GM23338 (cell line): ENCODE measurements around the gene TAF1B. TPM values are rescaled to one million over a fixed set of nuclear protein-coding genes. Genes with fewer than 3 reads are reported as not detected.

Experiments used
- ATAC-seq: fragments of 200-7000 bp; cut with Tn5 transposase; 3 replicates; pipeline ENCODE4 v1.9.1; 2020
- DNase-seq: peaks from one replicate; pipeline ENCODE4 v3.0.0-alpha.2; 2015; ENCODE audit warnings: low spot score
- H2AFZ ChIP-seq: fragments of 200-600 bp; sonication (generic); 2 replicates; pipeline ENCODE4 v1.8.0; 2016; ENCODE audit warnings: antibody characterized with exemption, mild to moderate bottlenecking, moderate library complexity
- H3F3A ChIP-seq: fragments of 200-600 bp; sonication (generic); replicated peaks from 2 replicates; pipeline ENCODE4 v1.8.0; 2017; ENCODE audit warnings: antibody characterized with exemption, mixed run types, low read depth
- H3K27ac ChIP-seq: fragments of 200-600 bp; sonication (generic); 2 replicates; pipeline ENCODE4 v1.6.1; 2016; ENCODE audit warnings: low read depth
- H3K27me3 ChIP-seq: fragments of 200-600 bp; sonication (generic); 2 replicates; pipeline ENCODE4 v1.8.0; 2016; ENCODE audit warnings: mild to moderate bottlenecking, mixed run types, moderate library complexity; ENCODE audit not compliant: insufficient read depth
- H3K36me3 ChIP-seq: fragments of 200-600 bp; sonication (generic); 2 replicates; pipeline ENCODE4 v1.8.0; 2016; ENCODE audit warnings: mild to moderate bottlenecking; ENCODE audit not compliant: insufficient read depth
- H3K4me1 ChIP-seq: fragments of 200-600 bp; sonication (generic); 2 replicates; pipeline ENCODE4 v1.8.0; 2016; ENCODE audit warnings: mild to moderate bottlenecking, moderate library complexity; ENCODE audit not compliant: insufficient read depth
- H3K4me2 ChIP-seq: fragments of 200-600 bp; sonication (generic); 2 replicates; pipeline ENCODE4 v1.7.1; 2017; ENCODE audit warnings: mixed run types
- H3K4me3 ChIP-seq: fragments of 200-600 bp; sonication (generic); 2 replicates; pipeline ENCODE4 v1.6.1; 2016; ENCODE audit warnings: mixed run types
- H3K79me2 ChIP-seq: fragments of 200-600 bp; sonication (generic); replicated peaks from 2 replicates; pipeline ENCODE4 v1.8.0; 2017; ENCODE audit warnings: mild to moderate bottlenecking; ENCODE audit not compliant: insufficient read depth
- H3K9me2 ChIP-seq: fragments of 200-600 bp; sonication (generic); 2 replicates; pipeline ENCODE4 v1.8.0; 2017; ENCODE audit not compliant: insufficient read depth
- H4K20me1 ChIP-seq: fragments of 200-600 bp; sonication (generic); replicated peaks from 2 replicates; pipeline ENCODE4 v1.8.0; 2017; ENCODE audit warnings: mild to moderate bottlenecking; ENCODE audit not compliant: insufficient read depth
- H3K27ac Mint-ChIP-seq: 2 replicates; pipeline ENCODE4 v1.8.0; 2020; ENCODE audit warnings: inconsistent platforms, mild to moderate bottlenecking, moderate library complexity, mixed read lengths
- H3K27me3 Mint-ChIP-seq: 3 replicates; pipeline ENCODE4 v1.8.0; 2022; ENCODE audit warnings: low read depth, mild to moderate bottlenecking, moderate library complexity, mixed read lengths, inconsistent platforms; ENCODE audit not compliant: insufficient read depth, poor library complexity
- H3K36me3 Mint-ChIP-seq: 3 replicates; pipeline ENCODE4 v1.8.0; 2021; ENCODE audit warnings: low read depth, mild to moderate bottlenecking, inconsistent platforms, moderate library complexity, mixed read lengths
- H3K4me1 Mint-ChIP-seq: 3 replicates; pipeline ENCODE4 v1.8.0; 2020; ENCODE audit warnings: mild to moderate bottlenecking, inconsistent platforms, mixed read lengths
- H3K4me3 Mint-ChIP-seq: 3 replicates; pipeline ENCODE4 v1.8.0; 2021; ENCODE audit warnings: moderate library complexity, mild to moderate bottlenecking, inconsistent platforms, mixed read lengths
- H3K9me3 Mint-ChIP-seq: 3 replicates; pipeline ENCODE4 v1.8.0; 2020; ENCODE audit warnings: moderate library complexity, mild to moderate bottlenecking, inconsistent platforms, mixed read lengths
- NANOG ChIP-seq: IDR thresholded peaks from 2 replicates; pipeline ENCODE4 v1.6.1; 2016; ENCODE audit warnings: antibody characterized with exemption, borderline replicate concordance
- POLR2AphosphoS5 ChIP-seq: IDR thresholded peaks from 2 replicates; pipeline ENCODE4 v1.6.1; 2016; ENCODE audit warnings: antibody characterized with exemption, low read depth
- polyA plus RNA-seq: library from polyadenylated mRNA; unstranded; fragments of >200 nt; fragmentation: Nextera tagmentation; extraction: Ambion mirVana; gene quantifications from 2 replicates; pipeline ENCODE4 v1.2.1, GENCODE V29; 2016
- total RNA-seq: library from RNA; depleted of rRNA; stranded (reverse); fragments of >200 nt; shearing (Covaris generic); gene quantifications from 2 replicates; pipeline ENCODE4 v1.2.3, GENCODE V29; 2014
- TF ChIP-seq, protein P1 (sequence below): IDR thresholded peaks from 2 replicates; pipeline ENCODE4 v1.6.1; 2016; ENCODE audit warnings: antibody characterized with exemption
- TF ChIP-seq, protein P2 (sequence below): fragments of 250-450 bp; sonication (Bioruptor Pico); IDR thresholded peaks from 2 replicates; pipeline ENCODE4 v1.5.0; 2020; ENCODE audit warnings: mild to moderate bottlenecking, moderate library complexity

The TAF1B gene
- total and polyA plus RNA-seq, 2 experiments from 2014 or later = 22.2 to 28.9 TPM

DNA sequence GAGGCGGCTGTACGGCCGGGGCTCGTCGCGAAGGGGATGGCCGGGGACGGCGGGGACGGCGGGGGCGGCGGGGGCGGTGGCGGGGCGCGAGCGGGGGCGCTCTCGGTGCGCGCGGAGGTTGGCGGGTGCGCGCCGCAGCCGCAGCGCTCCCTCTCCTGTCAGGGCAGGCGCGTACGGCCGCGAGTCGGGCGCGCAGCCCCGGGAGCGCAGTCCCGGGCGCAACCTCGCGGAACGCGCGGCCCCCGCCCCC lies 107.9 kb downstream of the TAF1B start (continued):
- TF ChIP-seq, protein P1, sequence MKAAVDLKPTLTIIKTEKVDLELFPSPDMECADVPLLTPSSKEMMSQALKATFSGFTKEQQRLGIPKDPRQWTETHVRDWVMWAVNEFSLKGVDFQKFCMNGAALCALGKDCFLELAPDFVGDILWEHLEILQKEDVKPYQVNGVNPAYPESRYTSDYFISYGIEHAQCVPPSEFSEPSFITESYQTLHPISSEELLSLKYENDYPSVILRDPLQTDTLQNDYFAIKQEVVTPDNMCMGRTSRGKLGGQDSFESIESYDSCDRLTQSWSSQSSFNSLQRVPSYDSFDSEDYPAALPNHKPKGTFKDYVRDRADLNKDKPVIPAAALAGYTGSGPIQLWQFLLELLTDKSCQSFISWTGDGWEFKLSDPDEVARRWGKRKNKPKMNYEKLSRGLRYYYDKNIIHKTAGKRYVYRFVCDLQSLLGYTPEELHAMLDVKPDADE = no peak
- TF ChIP-seq NANOG = no peak
- TF ChIP-seq, protein P2, sequence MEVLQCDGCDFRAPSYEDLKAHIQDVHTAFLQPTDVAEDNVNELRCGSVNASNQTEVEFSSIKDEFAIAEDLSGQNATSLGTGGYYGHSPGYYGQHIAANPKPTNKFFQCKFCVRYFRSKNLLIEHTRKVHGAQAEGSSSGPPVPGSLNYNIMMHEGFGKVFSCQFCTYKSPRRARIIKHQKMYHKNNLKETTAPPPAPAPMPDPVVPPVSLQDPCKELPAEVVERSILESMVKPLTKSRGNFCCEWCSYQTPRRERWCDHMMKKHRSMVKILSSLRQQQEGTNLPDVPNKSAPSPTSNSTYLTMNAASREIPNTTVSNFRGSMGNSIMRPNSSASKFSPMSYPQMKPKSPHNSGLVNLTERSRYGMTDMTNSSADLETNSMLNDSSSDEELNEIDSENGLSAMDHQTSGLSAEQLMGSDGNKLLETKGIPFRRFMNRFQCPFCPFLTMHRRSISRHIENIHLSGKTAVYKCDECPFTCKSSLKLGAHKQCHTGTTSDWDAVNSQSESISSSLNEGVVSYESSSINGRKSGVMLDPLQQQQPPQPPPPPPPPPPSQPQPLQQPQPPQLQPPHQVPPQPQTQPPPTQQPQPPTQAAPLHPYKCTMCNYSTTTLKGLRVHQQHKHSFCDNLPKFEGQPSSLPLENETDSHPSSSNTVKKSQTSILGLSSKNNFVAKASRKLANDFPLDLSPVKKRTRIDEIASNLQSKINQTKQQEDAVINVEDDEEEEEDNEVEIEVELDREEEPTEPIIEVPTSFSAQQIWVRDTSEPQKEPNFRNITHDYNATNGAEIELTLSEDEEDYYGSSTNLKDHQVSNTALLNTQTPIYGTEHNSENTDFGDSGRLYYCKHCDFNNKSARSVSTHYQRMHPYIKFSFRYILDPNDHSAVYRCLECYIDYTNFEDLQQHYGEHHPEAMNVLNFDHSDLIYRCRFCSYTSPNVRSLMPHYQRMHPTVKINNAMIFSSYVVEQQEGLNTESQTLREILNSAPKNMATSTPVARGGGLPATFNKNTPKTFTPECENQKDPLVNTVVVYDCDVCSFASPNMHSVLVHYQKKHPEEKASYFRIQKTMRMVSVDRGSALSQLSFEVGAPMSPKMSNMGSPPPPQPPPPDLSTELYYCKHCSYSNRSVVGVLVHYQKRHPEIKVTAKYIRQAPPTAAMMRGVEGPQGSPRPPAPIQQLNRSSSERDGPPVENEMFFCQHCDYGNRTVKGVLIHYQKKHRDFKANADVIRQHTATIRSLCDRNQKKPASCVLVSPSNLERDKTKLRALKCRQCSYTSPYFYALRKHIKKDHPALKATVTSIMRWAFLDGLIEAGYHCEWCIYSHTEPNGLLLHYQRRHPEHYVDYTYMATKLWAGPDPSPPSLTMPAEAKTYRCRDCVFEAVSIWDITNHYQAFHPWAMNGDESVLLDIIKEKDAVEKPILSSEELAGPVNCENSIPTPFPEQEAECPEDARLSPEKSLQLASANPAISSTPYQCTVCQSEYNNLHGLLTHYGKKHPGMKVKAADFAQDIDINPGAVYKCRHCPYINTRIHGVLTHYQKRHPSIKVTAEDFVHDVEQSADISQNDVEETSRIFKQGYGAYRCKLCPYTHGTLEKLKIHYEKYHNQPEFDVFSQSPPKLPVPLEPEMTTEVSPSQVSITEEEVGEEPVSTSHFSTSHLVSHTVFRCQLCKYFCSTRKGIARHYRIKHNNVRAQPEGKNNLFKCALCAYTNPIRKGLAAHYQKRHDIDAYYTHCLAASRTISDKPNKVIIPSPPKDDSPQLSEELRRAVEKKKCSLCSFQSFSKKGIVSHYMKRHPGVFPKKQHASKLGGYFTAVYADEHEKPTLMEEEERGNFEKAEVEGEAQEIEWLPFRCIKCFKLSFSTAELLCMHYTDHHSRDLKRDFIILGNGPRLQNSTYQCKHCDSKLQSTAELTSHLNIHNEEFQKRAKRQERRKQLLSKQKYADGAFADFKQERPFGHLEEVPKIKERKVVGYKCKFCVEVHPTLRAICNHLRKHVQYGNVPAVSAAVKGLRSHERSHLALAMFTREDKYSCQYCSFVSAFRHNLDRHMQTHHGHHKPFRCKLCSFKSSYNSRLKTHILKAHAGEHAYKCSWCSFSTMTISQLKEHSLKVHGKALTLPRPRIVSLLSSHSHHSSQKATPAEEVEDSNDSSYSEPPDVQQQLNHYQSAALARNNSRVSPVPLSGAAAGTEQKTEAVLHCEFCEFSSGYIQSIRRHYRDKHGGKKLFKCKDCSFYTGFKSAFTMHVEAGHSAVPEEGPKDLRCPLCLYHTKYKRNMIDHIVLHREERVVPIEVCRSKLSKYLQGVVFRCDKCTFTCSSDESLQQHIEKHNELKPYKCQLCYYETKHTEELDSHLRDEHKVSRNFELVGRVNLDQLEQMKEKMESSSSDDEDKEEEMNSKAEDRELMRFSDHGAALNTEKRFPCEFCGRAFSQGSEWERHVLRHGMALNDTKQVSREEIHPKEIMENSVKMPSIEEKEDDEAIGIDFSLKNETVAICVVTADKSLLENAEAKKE (CRISPR knock-in tag) = no peak

DNA sequence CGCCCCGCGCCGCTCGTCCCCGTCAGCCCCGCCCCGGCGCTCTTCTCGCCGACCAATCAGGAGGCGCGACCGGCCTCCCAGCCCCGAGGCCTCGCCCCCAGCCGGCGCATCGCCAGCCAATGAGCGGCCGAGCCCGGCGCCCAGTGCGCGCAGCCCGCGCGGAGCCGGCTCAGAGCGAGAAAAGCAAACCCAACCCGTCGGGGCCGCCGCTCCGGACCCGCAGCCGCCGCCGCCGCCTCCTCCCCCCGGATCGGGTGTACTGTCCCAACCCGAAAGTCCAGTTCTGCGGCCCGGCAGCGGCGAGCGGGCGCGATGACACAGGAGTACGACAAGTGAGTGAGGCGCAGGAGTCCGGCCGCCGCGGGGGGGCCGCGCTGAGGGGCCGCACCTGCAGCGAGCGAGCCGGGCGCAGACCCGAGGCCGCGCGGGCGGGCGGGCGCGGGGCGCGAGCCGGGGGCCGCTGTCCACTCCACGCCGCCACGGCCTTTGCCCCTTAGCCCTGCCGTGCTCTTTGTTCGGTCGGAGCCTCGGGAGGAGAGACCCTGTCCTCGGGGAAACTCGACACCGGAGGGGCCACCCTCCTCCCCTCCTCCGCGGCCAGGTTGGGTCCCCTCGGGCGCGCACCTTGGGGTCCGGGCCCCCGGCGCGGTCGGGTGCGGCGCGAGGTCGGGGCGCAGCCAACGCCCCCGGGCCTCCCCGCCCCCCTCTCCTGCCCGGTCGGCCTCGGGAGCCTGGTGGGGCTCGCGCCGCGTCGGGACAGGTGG lies 108.4 kb downstream of the TAF1B start, which contains the start of gene GRHL1:
TSS of gene GRHL1 (plus strand) at position 172 of the 764 bp plus-strand sequence. CDS start at position 313, 141 bp downstream.
- Histone ChIP-seq H3K27ac (no peak within 1 kb of the TSS), H3K4me2 (peak within 1 kb of the TSS; percentile 84), H3K79me2 (no peaks in the 10 kb centered on the region), H3K36me3 (no peaks in the 10 kb centered on the region), H4K20me1 (no peaks in the 10 kb centered on the region), H3K4me1 (no peaks in the 10 kb centered on the region), H3K27me3 (peaks cover 40% of the 10 kb centered on the region), H3F3A (no peaks in the 10 kb centered on the region), H2AFZ (peak within 1 kb of the TSS; percentile 98), H3K4me3 (peak within 1 kb of the TSS; percentile 77), H3K9me2 (no peaks in the 10 kb centered on the region)
- TF ChIP-seq NANOG (no peak), POLR2AphosphoS5 (peak; percentile 39; the same call in 1 of the 2 replicates)
- Mint-ChIP-seq H3K4me3 (peak within 1 kb of the TSS; percentile 78), H3K27me3 (peaks cover 24% of the 10 kb centered on the region), H3K4me1 (peaks cover 10% of the 10 kb centered on the region), H3K36me3 (no peaks in the 10 kb centered on the region), H3K27ac (no peak within 1 kb of the TSS), H3K9me3 (no peaks in the 10 kb centered on the region)
- ATAC-seq (peak; percentile 89), DNase-seq (peak; percentile 95)
